H1 (cell line): ENCODE measurements around the gene PRSS53. TPM values are rescaled to one million over a fixed set of nuclear protein-coding genes. Genes with fewer than 3 reads are reported as not detected.

ENCODE experiments used
- CEBPB ChIP-seq: IDR thresholded peaks from 2 replicates; pipeline ENCODE4 v1.6.1; 2012; ENCODE audit warnings: low read depth, low read length
- CHD2 ChIP-seq: IDR thresholded peaks from 2 replicates; pipeline ENCODE4 v1.6.1; 2012; ENCODE audit warnings: low read length, improper control_type of control experiment
- EP300 ChIP-seq, 2 experiments: IDR thresholded peaks; 1 replicate in 1 of 2; 2 replicates in 1 of 2; pipeline ENCODE4 v1.6.1; 2011 to 2012; ENCODE audit warnings: low read depth in 2 of 2, low read length in 2 of 2, mild to moderate bottlenecking in 2 of 2, borderline replicate concordance in 1 of 2, inconsistent platforms in 1 of 2, moderate library complexity in 1 of 2
- polyA plus RNA-seq, 7 experiments: library from polyadenylated mRNA; depleted of rRNA in 3 of 7; stranded (reverse) in 5 of 7; unstranded in 2 of 7; fragments of >200 nt in 5 of 7; fragments of 200-250 nt in 2 of 7; gene quantifications; 1 replicate in 5 of 7; 2 replicates in 1 of 7; 4 replicates in 1 of 7; pipeline versions ENCODE4 v1.2.1 to v1.2.3, GENCODE V29; 2011 to 2013; ENCODE audit warnings: missing spikeins in 2 of 7, mixed read lengths in 2 of 7
- total RNA-seq: library from RNA; stranded (reverse); fragmentation: NEBNext Ultra II Directional; extraction: Animal tissue kit (Norgen Biotek cat#: 25700); gene quantifications from 2 replicates; pipeline ENCODE4 v1.2.1, GENCODE V29; 2021

The PRSS53 gene
- total and polyA plus RNA-seq, 2 of the 8 experiments (the other 6 are each of a cell fraction or from before 2014, with no cell fraction given), result 1.7 to 2.6 TPM

DNA sequence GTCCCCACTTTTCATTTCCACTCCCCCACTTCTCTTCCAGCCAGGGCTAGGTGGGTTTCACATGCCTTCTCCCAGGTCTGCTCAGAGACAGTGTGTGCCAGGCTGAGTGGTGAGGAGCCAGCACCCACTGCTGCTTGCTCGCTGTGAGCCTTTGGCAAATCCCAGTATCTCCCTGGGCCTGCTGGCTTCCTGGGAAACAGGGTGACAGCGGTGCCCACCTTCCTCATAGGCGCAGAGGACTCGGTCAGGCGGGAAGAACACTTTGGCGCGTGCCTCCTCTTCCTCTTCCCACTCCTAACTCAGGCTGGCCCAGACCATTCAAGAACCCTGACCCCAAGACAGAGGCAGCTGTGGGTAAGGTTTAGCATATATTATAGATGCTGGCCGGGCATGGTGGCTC is 456 bp upstream of the PRSS53 start (continued):
- no peak for TF ChIP-seq EP300 (IDR thresholded peaks at IDR 0.05; ENCODE audit: borderline replicate concordance in 1 of 2, low read depth in 2 of 2, low read length in 2 of 2)
- TF ChIP-seq CEBPB, result no peak
- TF ChIP-seq CHD2, result no peak
